Measurements from ENCODE around the gene HES1. TPM values are rescaled to one million over a fixed set of nuclear protein-coding genes. Genes with fewer than 3 reads are reported as not detected.
A peak's percentile ranks its signal among the peaks of the same experiment; 100 is the strongest.

The HES1 gene
- total and polyA plus RNA-seq, 9 of the 15 experiments (the other 6 are each of a cell fraction or from before 2014, with no cell fraction given) = 3.4 to 37.0 (median 19.3) TPM

DNA sequence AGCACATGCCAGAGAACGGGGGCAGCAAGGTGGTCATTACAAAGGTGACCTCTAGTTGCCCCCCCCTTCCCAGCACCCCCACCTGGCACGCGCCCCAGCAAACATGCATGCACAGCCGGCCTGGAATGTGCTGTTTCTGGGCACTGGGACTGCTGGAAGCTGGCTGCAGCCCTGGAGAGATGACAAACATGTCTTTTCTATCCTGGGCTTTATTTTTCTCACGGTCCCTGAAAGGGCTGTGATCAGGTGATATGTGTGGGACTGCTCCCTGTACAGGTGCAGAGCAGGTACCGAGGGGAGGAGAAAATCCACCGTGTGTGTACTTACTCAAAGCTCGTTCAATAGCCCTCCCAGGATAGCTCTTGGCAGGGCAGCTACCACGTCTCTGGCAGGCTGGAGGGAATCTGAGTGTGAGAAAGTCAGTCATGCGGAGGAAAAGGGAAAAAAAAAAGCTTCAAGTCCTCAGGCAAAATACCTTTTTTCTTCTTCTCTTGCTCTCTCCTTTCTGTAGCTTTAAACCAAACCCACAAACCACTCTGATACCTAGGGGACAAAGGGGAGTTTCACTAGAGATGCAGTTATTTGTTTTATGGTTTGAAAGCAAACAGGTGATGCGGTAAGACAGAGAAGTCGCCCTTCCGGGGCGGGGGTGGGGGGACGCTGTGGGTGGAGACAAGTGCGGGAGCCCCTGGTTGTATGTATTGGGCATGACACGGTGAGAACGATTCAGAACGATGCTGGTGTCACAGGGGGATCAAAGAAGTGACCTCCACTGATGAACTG lies 5.0 kb upstream of the HES1 start:
- in situ Hi-C loops (cut with MboI) = no loop called here
- no peak overlapping the region for H2AFZ ChIP-seq (ENCODE audit: low read depth, low read length)

More for the DNA sequence above, 5.0 kb upstream of the HES1 start:
- peaks cover 4% of the 10 kb centered on the region for H3K9me1 ChIP-seq (ENCODE audit: control insufficient read depth, insufficient read depth, low read length)
- no peaks in the 10 kb centered on the region for H3K36me3 ChIP-seq (ENCODE audit: control insufficient read depth, insufficient read depth, low read length)
- no peak for ATAC-seq
- FAIRE-seq = no peak
- H3K27me3 ChIP-seq (ENCODE audit: control insufficient read depth in 2 of 2, insufficient read depth in 2 of 2, low read length in 2 of 2) = no peaks in the 10 kb centered on the region
- H3K27ac ChIP-seq (ENCODE audit: extremely low read depth, low read depth, low read length) = no peak overlapping the region
- CTCF ChIA-PET (ENCODE audit: low intra/inter-chr PET ratio) = no interaction called here
- intact Hi-C loops (cut with micrococcal nuclease) = loop anchor here (10.0 kb wide), 1 partner anchor 156 kb away; no protein-coding TSS in a partner anchor
- H3K79me2 ChIP-seq (ENCODE audit: control insufficient read depth, insufficient read depth, low read length) = peaks cover 4% of the 10 kb centered on the region; the same call in 2 of the 3 replicates
- H3K9me3 ChIP-seq (replicated peaks; ENCODE audit: control insufficient read depth, insufficient read depth, low read depth, low read length) = no peaks in the 10 kb centered on the region
- no peak for TF ChIP-seq ZEB2 (IDR thresholded peaks at IDR 0.05)
- no peak for TF ChIP-seq XRCC5 (IDR thresholded peaks at IDR 0.05; ENCODE audit: low read depth, low read length)
- TF ChIP-seq, protein P1, sequence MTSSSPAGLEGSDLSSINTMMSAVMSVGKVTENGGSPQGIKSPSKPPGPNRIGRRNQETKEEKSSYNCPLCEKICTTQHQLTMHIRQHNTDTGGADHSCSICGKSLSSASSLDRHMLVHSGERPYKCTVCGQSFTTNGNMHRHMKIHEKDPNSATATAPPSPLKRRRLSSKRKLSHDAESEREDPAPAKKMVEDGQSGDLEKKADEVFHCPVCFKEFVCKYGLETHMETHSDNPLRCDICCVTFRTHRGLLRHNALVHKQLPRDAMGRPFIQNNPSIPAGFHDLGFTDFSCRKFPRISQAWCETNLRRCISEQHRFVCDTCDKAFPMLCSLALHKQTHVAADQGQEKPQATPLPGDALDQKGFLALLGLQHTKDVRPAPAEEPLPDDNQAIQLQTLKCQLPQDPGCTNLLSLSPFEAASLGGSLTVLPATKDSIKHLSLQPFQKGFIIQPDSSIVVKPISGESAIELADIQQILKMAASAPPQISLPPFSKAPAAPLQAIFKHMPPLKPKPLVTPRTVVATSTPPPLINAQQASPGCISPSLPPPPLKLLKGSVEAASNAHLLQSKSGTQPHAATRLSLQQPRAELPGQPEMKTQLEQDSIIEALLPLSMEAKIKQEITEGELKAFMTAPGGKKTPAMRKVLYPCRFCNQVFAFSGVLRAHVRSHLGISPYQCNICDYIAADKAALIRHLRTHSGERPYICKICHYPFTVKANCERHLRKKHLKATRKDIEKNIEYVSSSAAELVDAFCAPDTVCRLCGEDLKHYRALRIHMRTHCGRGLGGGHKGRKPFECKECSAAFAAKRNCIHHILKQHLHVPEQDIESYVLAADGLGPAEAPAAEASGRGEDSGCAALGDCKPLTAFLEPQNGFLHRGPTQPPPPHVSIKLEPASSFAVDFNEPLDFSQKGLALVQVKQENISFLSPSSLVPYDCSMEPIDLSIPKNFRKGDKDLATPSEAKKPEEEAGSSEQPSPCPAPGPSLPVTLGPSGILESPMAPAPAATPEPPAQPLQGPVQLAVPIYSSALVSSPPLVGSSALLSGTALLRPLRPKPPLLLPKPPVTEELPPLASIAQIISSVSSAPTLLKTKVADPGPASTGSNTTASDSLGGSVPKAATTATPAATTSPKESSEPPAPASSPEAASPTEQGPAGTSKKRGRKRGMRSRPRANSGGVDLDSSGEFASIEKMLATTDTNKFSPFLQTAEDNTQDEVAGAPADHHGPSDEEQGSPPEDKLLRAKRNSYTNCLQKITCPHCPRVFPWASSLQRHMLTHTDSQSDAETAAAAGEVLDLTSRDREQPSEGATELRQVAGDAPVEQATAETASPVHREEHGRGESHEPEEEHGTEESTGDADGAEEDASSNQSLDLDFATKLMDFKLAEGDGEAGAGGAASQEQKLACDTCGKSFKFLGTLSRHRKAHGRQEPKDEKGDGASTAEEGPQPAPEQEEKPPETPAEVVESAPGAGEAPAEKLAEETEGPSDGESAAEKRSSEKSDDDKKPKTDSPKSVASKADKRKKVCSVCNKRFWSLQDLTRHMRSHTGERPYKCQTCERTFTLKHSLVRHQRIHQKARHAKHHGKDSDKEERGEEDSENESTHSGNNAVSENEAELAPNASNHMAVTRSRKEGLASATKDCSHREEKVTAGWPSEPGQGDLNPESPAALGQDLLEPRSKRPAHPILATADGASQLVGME (CRISPR knock-in tag; IDR thresholded peaks at IDR 0.05) = no peak
- TF ChIP-seq ZNF134 (CRISPR knock-in tag; conservative IDR thresholded peaks at IDR 0.05) = no peak
- TF ChIP-seq, protein P2, sequence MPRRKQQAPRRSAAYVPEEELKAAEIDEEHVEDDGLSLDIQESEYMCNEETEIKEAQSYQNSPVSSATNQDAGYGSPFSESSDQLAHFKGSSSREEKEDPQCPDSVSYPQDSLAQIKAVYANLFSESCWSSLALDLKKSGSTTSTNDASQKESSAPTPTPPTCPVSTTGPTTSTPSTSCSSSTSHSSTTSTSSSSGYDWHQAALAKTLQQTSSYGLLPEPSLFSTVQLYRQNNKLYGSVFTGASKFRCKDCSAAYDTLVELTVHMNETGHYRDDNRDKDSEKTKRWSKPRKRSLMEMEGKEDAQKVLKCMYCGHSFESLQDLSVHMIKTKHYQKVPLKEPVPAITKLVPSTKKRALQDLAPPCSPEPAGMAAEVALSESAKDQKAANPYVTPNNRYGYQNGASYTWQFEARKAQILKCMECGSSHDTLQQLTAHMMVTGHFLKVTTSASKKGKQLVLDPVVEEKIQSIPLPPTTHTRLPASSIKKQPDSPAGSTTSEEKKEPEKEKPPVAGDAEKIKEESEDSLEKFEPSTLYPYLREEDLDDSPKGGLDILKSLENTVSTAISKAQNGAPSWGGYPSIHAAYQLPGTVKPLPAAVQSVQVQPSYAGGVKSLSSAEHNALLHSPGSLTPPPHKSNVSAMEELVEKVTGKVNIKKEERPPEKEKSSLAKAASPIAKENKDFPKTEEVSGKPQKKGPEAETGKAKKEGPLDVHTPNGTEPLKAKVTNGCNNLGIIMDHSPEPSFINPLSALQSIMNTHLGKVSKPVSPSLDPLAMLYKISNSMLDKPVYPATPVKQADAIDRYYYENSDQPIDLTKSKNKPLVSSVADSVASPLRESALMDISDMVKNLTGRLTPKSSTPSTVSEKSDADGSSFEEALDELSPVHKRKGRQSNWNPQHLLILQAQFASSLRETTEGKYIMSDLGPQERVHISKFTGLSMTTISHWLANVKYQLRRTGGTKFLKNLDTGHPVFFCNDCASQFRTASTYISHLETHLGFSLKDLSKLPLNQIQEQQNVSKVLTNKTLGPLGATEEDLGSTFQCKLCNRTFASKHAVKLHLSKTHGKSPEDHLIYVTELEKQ (CRISPR knock-in tag; IDR thresholded peaks at IDR 0.05) = no peak
- TF ChIP-seq, protein P3, sequence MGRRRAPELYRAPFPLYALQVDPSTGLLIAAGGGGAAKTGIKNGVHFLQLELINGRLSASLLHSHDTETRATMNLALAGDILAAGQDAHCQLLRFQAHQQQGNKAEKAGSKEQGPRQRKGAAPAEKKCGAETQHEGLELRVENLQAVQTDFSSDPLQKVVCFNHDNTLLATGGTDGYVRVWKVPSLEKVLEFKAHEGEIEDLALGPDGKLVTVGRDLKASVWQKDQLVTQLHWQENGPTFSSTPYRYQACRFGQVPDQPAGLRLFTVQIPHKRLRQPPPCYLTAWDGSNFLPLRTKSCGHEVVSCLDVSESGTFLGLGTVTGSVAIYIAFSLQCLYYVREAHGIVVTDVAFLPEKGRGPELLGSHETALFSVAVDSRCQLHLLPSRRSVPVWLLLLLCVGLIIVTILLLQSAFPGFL (CRISPR knock-in tag; IDR thresholded peaks at IDR 0.05) = no peak
- TF ChIP-seq TRIM24 (IDR thresholded peaks at IDR 0.05) = no peak
- TF ChIP-seq ELF2 (CRISPR knock-in tag; IDR thresholded peaks at IDR 0.05) = no peak
- H3K9ac ChIP-seq (ENCODE audit: insufficient read depth in 1 of 2, low read depth in 2 of 2, low read length in 2 of 2) = peak overlapping the region in 1 of 2 experiments; percentile 37; a peak in 1 of 4 replicates
- POLR2A ChIA-PET = interaction anchor here (0.6 to 1.7 kb wide), 7 partner anchors 8 to 1501 kb away, joined by 3 to 6 read pairs (median 4); no protein-coding TSS in a partner anchor
- BruUV-seq (replicated peaks) = no TSS peak
- no peak overlapping the region for H3K4me3 ChIP-seq
- peaks cover 14 to 19% of the 10 kb centered on the region in 2 experiments; a peak in 4 of 5 replicates for H3K4me1 ChIP-seq (replicated peaks in 1 of 2; ENCODE audit: control insufficient read depth in 2 of 2, insufficient read depth in 2 of 2, low read length in 2 of 2)
- H4K20me1 ChIP-seq (replicated peaks; ENCODE audit: control insufficient read depth, insufficient read depth, low read length) = no peaks in the 10 kb centered on the region
- no peak overlapping the region for H3K4me2 ChIP-seq (ENCODE audit: insufficient read depth, low read length)
- no peak for DNase-seq (ENCODE audit: extremely low read depth in 1 of 4, low spot score in 3 of 4)
- WGBS (ENCODE audit: insufficient coverage, low coverage, missing lambda C conversion rate) = 56% methylated on average over 16 of the region's 19 CpGs
